ENCODE measurements around the gene VPS8.

Gene VPS8

GRCh38 chr3:185058796-185059195, 246.8 kb downstream of the VPS8 start:
- peaks cover 48% of the 10 kb centered on the region for H3K9me3 ChIP-seq (ENCODE audit: control insufficient read depth, insufficient read depth, low read depth, low read length)
- no peaks in the 10 kb centered on the region for H3K4me1 ChIP-seq (ENCODE audit: control insufficient read depth, insufficient read depth, low read length)
- no peak overlapping the region for H3K27ac ChIP-seq (ENCODE audit: low read depth, low read length)
- H3K4me3 ChIP-seq (ENCODE audit: low read depth, low read length) = no peak overlapping the region
- peaks cover 3% of the 10 kb centered on the region; the same call in 1 of the 2 replicates for H3K36me3 ChIP-seq (ENCODE audit: control insufficient read depth, insufficient read depth, low read length)
- no peaks in the 10 kb centered on the region for H3K27me3 ChIP-seq (ENCODE audit: control insufficient read depth, insufficient read depth, low read length)
- H3K9ac ChIP-seq (ENCODE audit: low read length) = no peak overlapping the region

GRCh38 chr3:185059766-185060165, 247.8 kb downstream of the VPS8 start:
- Histone ChIP-seq H3K27me3 (ENCODE audit: control insufficient read depth, insufficient read depth, low read length) (no peaks in the 10 kb centered on the region), H3K9me3 (ENCODE audit: control insufficient read depth, insufficient read depth, low read depth, low read length) (peaks cover 48% of the 10 kb centered on the region), H3K4me3 (ENCODE audit: low read depth, low read length) (no peak overlapping the region), H3K4me1 (ENCODE audit: control insufficient read depth, insufficient read depth, low read length) (no peaks in the 10 kb centered on the region), H3K27ac (ENCODE audit: low read depth, low read length) (no peak overlapping the region), H3K36me3 (ENCODE audit: control insufficient read depth, insufficient read depth, low read length) (no peaks in the 10 kb centered on the region; the same call in 1 of the 2 replicates), H3K9ac (ENCODE audit: low read length) (no peak overlapping the region)

- H3K27ac ChIP-seq (ENCODE audit: low read depth, low read length) = no peak overlapping the region
- no peak overlapping the region for H3K4me3 ChIP-seq (ENCODE audit: low read depth, low read length)
- no peaks in the 10 kb centered on the region for H3K4me1 ChIP-seq (ENCODE audit: control insufficient read depth, insufficient read depth, low read length)
- H3K9me3 ChIP-seq (ENCODE audit: control insufficient read depth, insufficient read depth, low read depth, low read length) = peaks cover 48% of the 10 kb centered on the region
- no peak overlapping the region for H3K9ac ChIP-seq (ENCODE audit: low read length)
- no peaks in the 10 kb centered on the region for H3K27me3 ChIP-seq (ENCODE audit: control insufficient read depth, insufficient read depth, low read length)
- no peaks in the 10 kb centered on the region for H3K36me3 ChIP-seq (ENCODE audit: control insufficient read depth, insufficient read depth, low read length)
These were observed 248.7 kb downstream of the VPS8 start for GRCh38 chr3:185060655-185061054.

GRCh38 chr3:185062191-185062590, 250.2 kb downstream of the VPS8 start:
- H3K9me3 ChIP-seq (ENCODE audit: control insufficient read depth, insufficient read depth, low read depth, low read length) = peaks cover 40% of the 10 kb centered on the region
- H3K9ac ChIP-seq (ENCODE audit: low read length) = no peak overlapping the region
- H3K36me3 ChIP-seq (ENCODE audit: control insufficient read depth, insufficient read depth, low read length) = no peaks in the 10 kb centered on the region
- no peak overlapping the region for H3K4me3 ChIP-seq (ENCODE audit: low read depth, low read length)
- H3K27me3 ChIP-seq (ENCODE audit: control insufficient read depth, insufficient read depth, low read length) = no peaks in the 10 kb centered on the region
- H3K4me1 ChIP-seq (ENCODE audit: control insufficient read depth, insufficient read depth, low read length) = no peaks in the 10 kb centered on the region
- no peak overlapping the region for H3K27ac ChIP-seq (ENCODE audit: low read depth, low read length)

- no peaks in the 10 kb centered on the region for H3K4me1 ChIP-seq (ENCODE audit: control insufficient read depth, insufficient read depth, low read length)
- H3K27me3 ChIP-seq (ENCODE audit: control insufficient read depth, insufficient read depth, low read length) = no peaks in the 10 kb centered on the region
- no peak overlapping the region for H3K9ac ChIP-seq (ENCODE audit: low read length)
- H3K36me3 ChIP-seq (ENCODE audit: control insufficient read depth, insufficient read depth, low read length) = no peaks in the 10 kb centered on the region
- H3K9me3 ChIP-seq (ENCODE audit: control insufficient read depth, insufficient read depth, low read depth, low read length) = peaks cover 29% of the 10 kb centered on the region
- no peak overlapping the region for H3K27ac ChIP-seq (ENCODE audit: low read depth, low read length)
- no peak overlapping the region for H3K4me3 ChIP-seq (ENCODE audit: low read depth, low read length)
These were observed 251.5 kb downstream of the VPS8 start for GRCh38 chr3:185063431-185063830.

- Histone ChIP-seq H3K9ac (ENCODE audit: low read length) (no peak overlapping the region), H3K4me1 (ENCODE audit: control insufficient read depth, insufficient read depth, low read length) (peaks cover 8% of the 10 kb centered on the region; the same call in 1 of the 2 replicates), H3K27me3 (ENCODE audit: control insufficient read depth, insufficient read depth, low read length) (no peaks in the 10 kb centered on the region), H3K4me3 (ENCODE audit: low read depth, low read length) (no peak overlapping the region), H3K36me3 (ENCODE audit: control insufficient read depth, insufficient read depth, low read length) (no peaks in the 10 kb centered on the region), H3K27ac (ENCODE audit: low read depth, low read length) (no peak overlapping the region), H3K9me3 (ENCODE audit: control insufficient read depth, insufficient read depth, low read depth, low read length) (peaks cover 17% of the 10 kb centered on the region)
These were observed 253.1 kb downstream of the VPS8 start for GRCh38 chr3:185065059-185065458.

GRCh38 chr3:185066251-185066650, 254.3 kb downstream of the VPS8 start:
- H3K4me3 ChIP-seq (ENCODE audit: low read depth, low read length) = no peak overlapping the region
- no peaks in the 10 kb centered on the region for H3K36me3 ChIP-seq (ENCODE audit: control insufficient read depth, insufficient read depth, low read length)
- H3K9me3 ChIP-seq (ENCODE audit: control insufficient read depth, insufficient read depth, low read depth, low read length) = peaks cover 6% of the 10 kb centered on the region
- H3K9ac ChIP-seq (ENCODE audit: low read length) = no peak overlapping the region
- H3K27me3 ChIP-seq (ENCODE audit: control insufficient read depth, insufficient read depth, low read length) = no peaks in the 10 kb centered on the region
- H3K4me1 ChIP-seq (ENCODE audit: control insufficient read depth, insufficient read depth, low read length) = peaks cover 18% of the 10 kb centered on the region; the same call in 1 of the 2 replicates
- H3K27ac ChIP-seq (ENCODE audit: low read depth, low read length) = no peak overlapping the region

GRCh38 chr3:185067173-185067572, 255.2 kb downstream of the VPS8 start:
- no peak overlapping the region for H3K27ac ChIP-seq (ENCODE audit: low read depth, low read length)
- H3K9ac ChIP-seq (ENCODE audit: low read length) = no peak overlapping the region
- peaks cover 18% of the 10 kb centered on the region; the same call in 1 of the 2 replicates for H3K4me1 ChIP-seq (ENCODE audit: control insufficient read depth, insufficient read depth, low read length)
- no peaks in the 10 kb centered on the region for H3K9me3 ChIP-seq (ENCODE audit: control insufficient read depth, insufficient read depth, low read depth, low read length)
- no peak overlapping the region for H3K4me3 ChIP-seq (ENCODE audit: low read depth, low read length)
- H3K27me3 ChIP-seq (ENCODE audit: control insufficient read depth, insufficient read depth, low read length) = no peaks in the 10 kb centered on the region
- no peaks in the 10 kb centered on the region for H3K36me3 ChIP-seq (ENCODE audit: control insufficient read depth, insufficient read depth, low read length)

GRCh38 chr3:185069037-185070030, 257.4 kb downstream of the VPS8 start:
- H3K4me1 ChIP-seq (ENCODE audit: control insufficient read depth, insufficient read depth, low read length) = peaks cover 18% of the 10 kb centered on the region; the same call in 1 of the 2 replicates
- no peak overlapping the region for H3K9ac ChIP-seq (ENCODE audit: low read length)
- H3K9me3 ChIP-seq (ENCODE audit: control insufficient read depth, insufficient read depth, low read depth, low read length) = no peaks in the 10 kb centered on the region
- H3K27me3 ChIP-seq (ENCODE audit: control insufficient read depth, insufficient read depth, low read length) = no peaks in the 10 kb centered on the region
- no peak overlapping the region for H3K4me3 ChIP-seq (ENCODE audit: low read depth, low read length)
- no peaks in the 10 kb centered on the region for H3K36me3 ChIP-seq (ENCODE audit: control insufficient read depth, insufficient read depth, low read length)
- no peak overlapping the region for H3K27ac ChIP-seq (ENCODE audit: low read depth, low read length)

- peaks cover 18% of the 10 kb centered on the region; the same call in 1 of the 2 replicates for H3K4me1 ChIP-seq (ENCODE audit: control insufficient read depth, insufficient read depth, low read length)
- H3K4me3 ChIP-seq (ENCODE audit: low read depth, low read length) = no peak overlapping the region
- H3K9me3 ChIP-seq (ENCODE audit: control insufficient read depth, insufficient read depth, low read depth, low read length) = no peaks in the 10 kb centered on the region
- H3K27ac ChIP-seq (ENCODE audit: low read depth, low read length) = no peak overlapping the region
- H3K27me3 ChIP-seq (ENCODE audit: control insufficient read depth, insufficient read depth, low read length) = no peaks in the 10 kb centered on the region
- no peak overlapping the region for H3K9ac ChIP-seq (ENCODE audit: low read length)
- H3K36me3 ChIP-seq (ENCODE audit: control insufficient read depth, insufficient read depth, low read length) = no peaks in the 10 kb centered on the region
These were observed 258.7 kb downstream of the VPS8 start for GRCh38 chr3:185070491-185071286.

All from HUES6 (cell line).